Activated naive CD4-positive, alpha-beta T cell treated with anti-CD3 and anti-CD28 coated beads for 36 hours (primary cell): ENCODE results near the gene FBP1. TPM values are rescaled to one million over a fixed set of nuclear protein-coding genes. Genes with fewer than 3 reads are reported as not detected.

ENCODE experiments used
- CTCF ChIA-PET: fragments of 350-600 bp; sonication (Branson Sonifier 250); formaldehyde crosslinking; loops from one replicate; lab custom pipeline; 2021; ENCODE audit warnings: antibody characterized with exemption; lab: Charles Lee
- DNase-seq: peaks from one replicate; pipeline ENCODE4 v3.0.0-alpha.2; 2020
- H3K27ac Mint-ChIP-seq: one replicate; pipeline ENCODE4 v1.8.0; 2021; ENCODE audit warnings: mild to moderate bottlenecking, mixed read lengths
- H3K27me3 Mint-ChIP-seq: one replicate; pipeline ENCODE4 v1.8.0; 2021; ENCODE audit warnings: low read depth, mixed read lengths
- H3K36me3 Mint-ChIP-seq: one replicate; pipeline ENCODE4 v1.8.0; 2021; ENCODE audit warnings: low read depth, mixed read lengths
- H3K4me1 Mint-ChIP-seq: one replicate; pipeline ENCODE4 v1.8.0; 2021; ENCODE audit warnings: low read depth, mixed read lengths
- H3K4me3 Mint-ChIP-seq: one replicate; pipeline ENCODE4 v1.8.0; 2021; ENCODE audit warnings: mild to moderate bottlenecking, moderate library complexity, mixed read lengths
- H3K9me3 Mint-ChIP-seq: one replicate; pipeline ENCODE4 v1.8.0; 2021; ENCODE audit warnings: mixed read lengths
- intact Hi-C: fragments of 100-400 bp; cut with micrococcal nuclease; formaldehyde crosslinking; loops from one replicate; pipeline ENCODE4 v1.15.1; 2023
- total RNA-seq, 2 experiments: library from RNA; stranded (reverse); gene quantifications; one replicate each; pipeline ENCODE4 v1.2.3, GENCODE V29; 2021

FBP1 gene
- total RNA-seq, 2 experiments from 2014 or later, result 1.5 to 1.9 TPM

DNA sequence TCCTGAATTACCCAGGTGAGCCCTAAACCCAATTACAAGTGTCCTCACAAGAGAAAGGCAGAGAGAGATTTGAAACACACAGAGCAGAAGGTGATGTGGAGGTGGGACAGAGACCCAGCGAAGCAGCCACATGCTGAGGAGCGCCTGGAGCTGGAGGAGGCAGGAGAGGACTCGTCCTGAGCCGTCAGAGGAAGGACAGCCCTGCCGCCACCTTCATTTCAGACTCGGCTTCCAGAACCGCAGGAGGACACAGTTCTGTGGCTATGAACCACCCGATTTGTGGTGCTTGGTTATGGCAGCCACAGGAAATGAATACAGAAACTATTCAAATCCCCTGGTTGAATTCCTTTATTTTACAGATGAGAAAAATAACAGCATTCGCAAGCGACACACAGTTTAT lies 16.4 kb upstream of the FBP1 start:
- intact Hi-C loops, result loop anchor here (1.0 kb wide), 2 partner anchors 16 to 71 kb away; partner anchors contain the start of genes AOPEP and FBP1
- no peaks in the 10 kb centered on the region for H3K27me3 Mint-ChIP-seq
- CTCF ChIA-PET, result interaction anchor here (2.0 to 2.3 kb wide), 2 partner anchors 13 to 475 kb away, joined by 9 to 20 read pairs; no protein-coding TSS in a partner anchor
- H3K4me3 Mint-ChIP-seq, result peak overlapping the region; percentile 73
- H3K36me3 Mint-ChIP-seq, result no peaks in the 10 kb centered on the region
- no peaks in the 10 kb centered on the region for H3K9me3 Mint-ChIP-seq
- DNase-seq, result peak; percentile 27
- peak overlapping the region; percentile 79 for H3K27ac Mint-ChIP-seq
- H3K4me1 Mint-ChIP-seq, result peaks cover 20% of the 10 kb centered on the region

GRCh38 chr9:94654165-94654894 lies 15.0 kb upstream of the FBP1 start:
- no peaks in the 10 kb centered on the region for H3K27me3 Mint-ChIP-seq
- H3K36me3 Mint-ChIP-seq, result no peaks in the 10 kb centered on the region
- DNase-seq, result no peak
- intact Hi-C loops, result no loop called here
- no peak overlapping the region for H3K27ac Mint-ChIP-seq
- H3K4me1 Mint-ChIP-seq, result peaks cover 20% of the 10 kb centered on the region
- CTCF ChIA-PET, result no interaction called here
- no peaks in the 10 kb centered on the region for H3K9me3 Mint-ChIP-seq
- H3K4me3 Mint-ChIP-seq, result no peak overlapping the region

GRCh38 chr9:94650949-94651348 lies 11.6 kb upstream of the FBP1 start:
- DNase-seq, result no peak
- H3K36me3 Mint-ChIP-seq, result no peaks in the 10 kb centered on the region
- intact Hi-C loops, result no loop called here
- no peak overlapping the region for H3K27ac Mint-ChIP-seq
- no peaks in the 10 kb centered on the region for H3K9me3 Mint-ChIP-seq
- no peaks in the 10 kb centered on the region for H3K27me3 Mint-ChIP-seq
- CTCF ChIA-PET, result no interaction called here
- H3K4me3 Mint-ChIP-seq, result no peak overlapping the region
- peaks cover 5% of the 10 kb centered on the region for H3K4me1 Mint-ChIP-seq

- Mint-ChIP-seq H3K9me3 (no peaks in the 10 kb centered on the region), H3K27me3 (no peaks in the 10 kb centered on the region), H3K4me1 (no peaks in the 10 kb centered on the region), H3K4me3 (no peak overlapping the region), H3K36me3 (no peaks in the 10 kb centered on the region), H3K27ac (no peak overlapping the region)
- CTCF ChIA-PET, result no interaction called here
- intact Hi-C loops, result no loop called here
- no peak for DNase-seq
Measured at GRCh38 chr9:94649100-94649819, 9.9 kb upstream of the FBP1 start.

DNA sequence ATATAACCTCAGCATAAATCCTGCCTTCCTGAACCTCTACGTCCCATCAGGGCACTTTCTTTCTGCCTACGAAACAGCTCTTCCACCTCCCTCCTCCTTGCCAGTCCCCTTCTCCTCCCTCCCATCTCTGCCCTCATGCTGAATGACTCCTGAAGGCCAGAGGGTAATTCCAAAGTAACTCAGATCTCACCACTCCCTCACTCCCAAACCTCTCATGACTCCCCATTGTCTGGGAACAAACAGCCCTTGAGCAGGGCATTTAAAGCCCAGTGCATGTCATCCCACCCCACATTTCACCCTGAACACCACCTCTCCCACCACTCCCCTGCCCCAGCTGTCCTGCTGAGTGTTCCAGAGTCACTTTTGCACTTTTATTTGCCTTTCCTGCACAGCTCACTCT lies 8.9 kb upstream of the FBP1 start:
- H3K36me3 Mint-ChIP-seq, result no peaks in the 10 kb centered on the region
- no peak overlapping the region for H3K27ac Mint-ChIP-seq
- intact Hi-C loops, result no loop called here
- CTCF ChIA-PET, result no interaction called here
- no peaks in the 10 kb centered on the region for H3K9me3 Mint-ChIP-seq
- no peak for DNase-seq
- H3K4me1 Mint-ChIP-seq, result no peaks in the 10 kb centered on the region
- no peaks in the 10 kb centered on the region for H3K27me3 Mint-ChIP-seq
- H3K4me3 Mint-ChIP-seq, result no peak overlapping the region

DNA sequence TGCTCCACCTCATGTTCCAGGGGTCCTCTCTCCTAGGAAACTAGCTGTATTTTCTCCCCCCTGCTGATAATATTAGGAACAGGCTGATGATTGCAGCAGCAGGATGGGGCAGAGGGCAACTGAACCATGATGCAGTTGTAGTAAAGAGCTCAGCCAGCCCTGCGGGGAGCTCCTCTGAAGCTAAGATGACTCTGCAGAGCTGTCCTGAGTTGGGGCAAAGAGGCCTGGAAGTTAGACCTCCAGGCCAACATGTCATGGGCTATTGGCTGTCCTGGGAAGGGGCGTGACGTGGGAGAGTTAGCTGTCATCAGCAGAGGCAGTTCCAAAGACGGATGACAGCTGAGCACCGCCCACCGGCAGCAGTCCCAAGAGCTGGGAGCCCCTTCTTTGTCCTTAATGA lies 6.6 kb upstream of the FBP1 start:
- Mint-ChIP-seq H3K4me1 (no peaks in the 10 kb centered on the region), H3K9me3 (no peaks in the 10 kb centered on the region), H3K4me3 (no peak overlapping the region), H3K27me3 (no peaks in the 10 kb centered on the region), H3K27ac (no peak overlapping the region), H3K36me3 (no peaks in the 10 kb centered on the region)
- DNase-seq, result no peak
- CTCF ChIA-PET, result interaction anchor here (1.2 kb wide), 1 partner anchor 23 kb away, joined by 5 read pairs; no protein-coding TSS in a partner anchor
- intact Hi-C loops, result no loop called here

- no peaks in the 10 kb centered on the region for H3K27me3 Mint-ChIP-seq
- no peaks in the 10 kb centered on the region for H3K9me3 Mint-ChIP-seq
- intact Hi-C loops, result no loop called here
- peaks cover 3% of the 10 kb centered on the region for H3K4me1 Mint-ChIP-seq
- no peak overlapping the region for H3K27ac Mint-ChIP-seq
- CTCF ChIA-PET, result no interaction called here
- H3K36me3 Mint-ChIP-seq, result no peaks in the 10 kb centered on the region
- no peak overlapping the region for H3K4me3 Mint-ChIP-seq
- DNase-seq, result no peak
Measured at GRCh38 chr9:94644543-94644942, 5.2 kb upstream of the FBP1 start.

GRCh38 chr9:94643741-94644140 lies 4.4 kb upstream of the FBP1 start:
- CTCF ChIA-PET, result no interaction called here

DNA sequence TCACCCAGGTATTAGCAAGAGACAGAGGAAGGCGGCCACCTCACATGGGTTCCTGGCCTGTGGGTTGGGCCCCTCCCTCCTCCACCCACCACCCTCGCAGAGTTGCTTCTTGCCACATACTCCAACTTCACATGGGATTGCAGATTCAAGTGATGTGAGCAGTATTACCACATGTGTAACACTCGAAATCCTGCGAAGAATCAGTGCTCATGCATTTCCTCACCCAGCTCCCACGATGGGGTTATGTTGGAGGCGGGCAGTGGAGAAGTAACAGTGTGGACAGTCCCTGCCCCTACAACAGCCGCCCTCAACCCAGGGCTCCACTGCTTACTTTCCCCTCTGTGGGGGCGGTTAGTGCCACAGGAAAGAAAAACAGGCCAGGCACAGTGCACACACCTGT lies 3.9 kb upstream of the FBP1 start:
- H3K9me3 Mint-ChIP-seq, result no peaks in the 10 kb centered on the region
- no peak overlapping the region for H3K27ac Mint-ChIP-seq
- intact Hi-C loops, result no loop called here

More at GRCh38 chr9:94643741-94644140, 4.4 kb upstream of the FBP1 start:
- H3K4me3 Mint-ChIP-seq, result no peak overlapping the region
- H3K9me3 Mint-ChIP-seq, result no peaks in the 10 kb centered on the region
- no peak overlapping the region for H3K27ac Mint-ChIP-seq
- no peaks in the 10 kb centered on the region for H3K36me3 Mint-ChIP-seq
- no peaks in the 10 kb centered on the region for H3K27me3 Mint-ChIP-seq
- intact Hi-C loops, result no loop called here
- H3K4me1 Mint-ChIP-seq, result peaks cover 5% of the 10 kb centered on the region
- no peak for DNase-seq

DNA sequence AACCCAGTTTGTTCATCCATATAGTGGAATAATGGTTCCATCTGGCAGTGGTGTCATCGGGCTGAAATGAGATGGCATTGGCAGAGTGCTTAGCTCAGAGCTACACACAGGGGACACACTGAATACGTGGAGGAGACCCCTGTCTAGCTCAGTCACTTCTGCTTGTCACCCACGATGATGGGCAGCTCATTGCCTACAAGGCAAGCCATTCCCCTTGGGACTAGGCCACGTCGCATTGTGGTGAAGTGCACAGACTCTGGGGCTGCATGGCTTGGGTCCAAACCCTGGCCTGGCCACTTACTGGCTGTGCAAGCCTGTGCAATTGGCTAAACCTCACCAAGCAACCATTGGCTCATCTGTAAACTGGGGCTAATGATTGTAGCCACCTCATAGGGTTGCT lies 3.2 kb upstream of the FBP1 start:
- Mint-ChIP-seq H3K27ac (no peak overlapping the region), H3K27me3 (peaks cover 2% of the 10 kb centered on the region), H3K9me3 (no peaks in the 10 kb centered on the region), H3K4me3 (no peak overlapping the region), H3K4me1 (peaks cover 12% of the 10 kb centered on the region), H3K36me3 (no peaks in the 10 kb centered on the region)
- intact Hi-C loops, result no loop called here
- CTCF ChIA-PET, result interaction anchor here (0.5 kb wide), 1 partner anchor 22 kb away, joined by 3 read pairs; no protein-coding TSS in a partner anchor
- DNase-seq, result no peak

More for the DNA sequence above, 3.9 kb upstream of the FBP1 start:
- Mint-ChIP-seq H3K36me3 (no peaks in the 10 kb centered on the region), H3K27me3 (no peaks in the 10 kb centered on the region), H3K4me3 (no peak overlapping the region), H3K4me1 (peaks cover 11% of the 10 kb centered on the region)
- DNase-seq, result no peak
- CTCF ChIA-PET, result no interaction called here

DNA sequence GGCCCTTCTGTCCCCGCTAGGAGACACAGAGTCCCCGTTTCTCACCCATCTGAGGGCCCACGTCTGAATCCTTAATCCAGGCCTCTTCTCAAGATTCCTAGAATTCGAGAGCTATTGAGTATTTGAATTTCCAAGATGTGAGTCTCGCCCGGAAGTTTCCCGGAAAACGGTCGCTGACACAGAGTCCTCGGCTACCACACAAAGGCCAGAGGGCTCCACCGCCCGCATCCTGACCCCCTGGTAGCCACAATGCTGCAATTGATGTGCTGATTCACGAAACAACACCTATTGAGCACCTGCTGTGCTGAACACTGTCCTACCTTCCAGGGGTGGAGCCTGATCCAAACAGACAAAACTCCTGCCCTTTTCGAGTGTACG lies 670 bp upstream of the FBP1 start:
- Mint-ChIP-seq H3K36me3 (no peaks in the 10 kb centered on the region), H3K4me1 (peaks cover 12% of the 10 kb centered on the region), H3K27me3 (peaks cover 2% of the 10 kb centered on the region), H3K4me3 (peak overlapping the region; percentile 75), H3K27ac (no peak overlapping the region), H3K9me3 (no peaks in the 10 kb centered on the region)
- no peak for DNase-seq
- CTCF ChIA-PET, result interaction anchor here (0.6 to 1.6 kb wide), 4 partner anchors 8 to 42 kb away, joined by 3 to 5 read pairs (median 4); no protein-coding TSS in a partner anchor
- intact Hi-C loops, result loop anchor here (1.0 kb wide), 1 partner anchor 16 kb away; no protein-coding TSS in a partner anchor

- H3K36me3 Mint-ChIP-seq, result no peaks in the 10 kb centered on the region
- H3K27ac Mint-ChIP-seq, result no peak overlapping the region
- intact Hi-C loops, result loop anchor here (1.0 kb wide), 1 partner anchor 18 kb away; no protein-coding TSS in a partner anchor
- peak overlapping the region; percentile 75 for H3K4me3 Mint-ChIP-seq
- peaks cover 12% of the 10 kb centered on the region for H3K4me1 Mint-ChIP-seq
- CTCF ChIA-PET, result interaction anchor here (1.6 kb wide), 1 partner anchor 43 kb away, joined by 4 read pairs; no protein-coding TSS in a partner anchor
- H3K27me3 Mint-ChIP-seq, result peaks cover 2% of the 10 kb centered on the region
- no peaks in the 10 kb centered on the region for H3K9me3 Mint-ChIP-seq
- no peak for DNase-seq
Measured at GRCh38 chr9:94638335-94639060, 820 bp downstream of the FBP1 start.
